Endothelial cell of umbilical vein (primary cell): ENCODE results near the gene TMC1. TPM values are rescaled to one million over a fixed set of nuclear protein-coding genes. Genes with fewer than 3 reads are reported as not detected.

Source experiments
- BruUV-seq: library from RNA; stranded (reverse); fragments of 400-500 nt; replicated peaks from 2 replicates; lab custom pipeline; 2021; lab: Mats Ljungman, UMichigan
- CTCF ChIA-PET: fragments of 300-600, 350-600 bp; sonication (Branson Sonifier 250); formaldehyde crosslinking; loops from one replicate; lab custom pipeline; 2021; ENCODE audit warnings: antibody characterized with exemption, inconsistent platforms; lab: Charles Lee
- POLR2A ChIA-PET: fragments of 300-600, 350-600 bp; sonication (Branson Sonifier 250); formaldehyde crosslinking; loops from one replicate; lab custom pipeline; 2021; ENCODE audit warnings: antibody characterized with exemption, inconsistent platforms; lab: Charles Lee
- DNase-seq: peaks from one replicate; pipeline ENCODE4 v3.0.0-alpha.2; 2011; ENCODE audit warnings: low read depth, low spot score
- FAIRE-seq: peaks from 2 replicates; lab custom pipeline; 2011; peaks lifted over from hg19 to GRCh38; lab: Jason Lieb, UNC
- H2AFZ ChIP-seq: 2 replicates; pipeline ENCODE4 v1.6.0; 2012; ENCODE audit warnings: low read depth, low read length, control low read depth, inconsistent platforms
- H3K27ac ChIP-seq: 2 replicates; pipeline ENCODE4 v1.5.1; 2011; ENCODE audit warnings: low read depth, mild to moderate bottlenecking, control low read depth, low read length, moderate library complexity; ENCODE audit not compliant: insufficient read depth
- H3K27me3 ChIP-seq, 2 experiments: 2 replicates each; pipeline versions ENCODE4 v1.6.0 to v1.6.1; 2011; ENCODE audit warnings: low read length in 2 of 2, mixed read lengths in 1 of 2; ENCODE audit not compliant: control insufficient read depth in 2 of 2, insufficient read depth in 2 of 2
- H3K36me3 ChIP-seq, 2 experiments: 2 replicates in 1 of 2; 3 replicates in 1 of 2; pipeline ENCODE4 v1.5.1; 2011; ENCODE audit warnings: low read length in 2 of 2, mild to moderate bottlenecking in 1 of 2, moderate library complexity in 1 of 2; ENCODE audit not compliant: control insufficient read depth in 2 of 2, insufficient read depth in 2 of 2; ENCODE audit errors: extremely low read depth in 1 of 2
- H3K4me1 ChIP-seq: 3 replicates; pipeline ENCODE4 v1.5.1; 2011; ENCODE audit warnings: mild to moderate bottlenecking, low read length; ENCODE audit not compliant: control insufficient read depth, insufficient read depth; ENCODE audit errors: extremely low read depth
- H3K4me2 ChIP-seq: 2 replicates; pipeline ENCODE4 v1.6.1; 2011; ENCODE audit warnings: low read length, control low read depth, mixed read lengths; ENCODE audit not compliant: insufficient read depth
- H3K4me3 ChIP-seq, 3 experiments: fragments of 200-600 bp in 1 of 3; sonication (generic), shearing (Covaris generic) in 1 of 3; replicated peaks in 1 of 3; 2 replicates each; pipeline ENCODE4 v1.5.1; 2011 to 2016; ENCODE audit warnings: control low read depth in 3 of 3, low read length in 3 of 3, mild to moderate bottlenecking in 2 of 3, inconsistent platforms in 1 of 3, low read depth in 1 of 3, moderate library complexity in 1 of 3; ENCODE audit not compliant: insufficient read depth in 1 of 3
- H3K79me2 ChIP-seq: 2 replicates; pipeline ENCODE4 v1.6.0; 2012; ENCODE audit warnings: low read length, inconsistent platforms; ENCODE audit not compliant: control insufficient read depth, insufficient read depth
- H3K9ac ChIP-seq: replicated peaks from 2 replicates; pipeline ENCODE3; 2011; ENCODE audit warnings: low read length, control low read depth; ENCODE audit not compliant: insufficient read depth; ENCODE audit errors: extremely low read depth
- H3K9me1 ChIP-seq: replicated peaks from 3 replicates; pipeline ENCODE4 v1.6.0; 2011; ENCODE audit warnings: mild to moderate bottlenecking, low read length; ENCODE audit not compliant: control insufficient read depth, insufficient read depth; ENCODE audit errors: extremely low read depth
- H3K9me3 ChIP-seq: replicated peaks from 2 replicates; pipeline ENCODE4 v1.5.1; 2012; ENCODE audit warnings: low read length, inconsistent platforms; ENCODE audit not compliant: control insufficient read depth, insufficient read depth
- H4K20me1 ChIP-seq: replicated peaks from 2 replicates; pipeline ENCODE3; 2011; ENCODE audit warnings: mild to moderate bottlenecking, low read length; ENCODE audit not compliant: control insufficient read depth, insufficient read depth; ENCODE audit errors: extremely low read depth
- CTCF ChIP-seq, 2 donors: IDR thresholded peaks; 1 replicate in 1 of 2; 2 replicates in 1 of 2; pipeline ENCODE4 v1.5.1; 2011; ENCODE audit warnings: low read length in 2 of 2, mild to moderate bottlenecking in 2 of 2, moderate library complexity in 2 of 2, control low read depth in 1 of 2, inconsistent platforms in 1 of 2, low read depth in 1 of 2; ENCODE audit not compliant: insufficient read depth in 1 of 2; ENCODE audit errors: extremely low read depth in 1 of 2
- EZH2 ChIP-seq: IDR thresholded peaks from 2 replicates; pipeline ENCODE4 v1.6.1; 2012; ENCODE audit warnings: borderline replicate concordance, low read depth, mild to moderate bottlenecking, moderate library complexity, low read length, inconsistent platforms; ENCODE audit not compliant: severe bottlenecking
- FOS ChIP-seq: IDR thresholded peaks from 2 replicates; pipeline ENCODE4 v1.6.1; 2011; ENCODE audit warnings: mild to moderate bottlenecking, low read length, moderate library complexity, borderline replicate concordance; ENCODE audit not compliant: insufficient read depth
- GATA2 ChIP-seq: IDR thresholded peaks from 2 replicates; pipeline ENCODE4 v1.7.0; 2011; ENCODE audit warnings: low read depth, mild to moderate bottlenecking, moderate library complexity, mixed read lengths, low read length; ENCODE audit not compliant: insufficient read length, insufficient read depth
- JUN ChIP-seq: IDR thresholded peaks from 2 replicates; pipeline ENCODE4 v1.6.1; 2011; ENCODE audit warnings: borderline replicate concordance, low read depth; ENCODE audit not compliant: insufficient read length, insufficient read depth
- MAX ChIP-seq: IDR thresholded peaks from 2 replicates; pipeline ENCODE4 v1.6.1; 2011; ENCODE audit not compliant: insufficient read depth, insufficient read length
- MYC ChIP-seq: IDR thresholded peaks from one replicate; pipeline ENCODE4 v1.6.1; 2011; ENCODE audit warnings: mild to moderate bottlenecking, low read depth, low read length
- POLR2A ChIP-seq: IDR thresholded peaks from 2 replicates; pipeline ENCODE4 v1.6.1; 2012; ENCODE audit warnings: low read depth, mild to moderate bottlenecking, control low read depth, low read length
- POLR2AphosphoS5 ChIP-seq: IDR thresholded peaks from 2 replicates; pipeline ENCODE4 v1.6.1; 2012; ENCODE audit warnings: low read depth, mild to moderate bottlenecking, control low read depth, low read length, moderate library complexity; ENCODE audit not compliant: insufficient read depth
- dilution Hi-C: fragments of 300-500 bp; cut with MboI; formaldehyde crosslinking; loops from one replicate; pipeline ENCODE4 v1.15.0; 2019; ENCODE audit warnings: low sequenced_read_pairs; ENCODE audit not compliant: extremely low pct_ligation_motif_present
- intact Hi-C: fragments of 100-400 bp; cut with micrococcal nuclease; formaldehyde crosslinking; loops from one replicate; pipeline ENCODE4 v1.10.0; 2022
- polyA plus RNA-seq, 4 experiments: library from polyadenylated mRNA; depleted of rRNA in 3 of 4; stranded (reverse) in 3 of 4; unstranded in 1 of 4; fragments of >200 nt; gene quantifications; 2 replicates each; pipeline versions ENCODE4 v1.2.1 to v1.2.3, GENCODE V29; 2011 to 2012; ENCODE audit warnings: missing spikeins in 1 of 4
- total RNA-seq: library from RNA; stranded (reverse); gene quantifications from 2 replicates; pipeline ENCODE4 v1.2.3, GENCODE V29; 2021

Gene TMC1
- total and polyA plus RNA-seq, 2 donors (not counting 3 experiments of a cell fraction or from before 2014, with no cell fraction given): 1.5 TPM; not detected in 1

GRCh38 chr9:72681283-72681630 lies 159.8 kb downstream of the TMC1 start:
- no peak overlapping the region for H2AFZ ChIP-seq

More at GRCh38 chr9:72681283-72681630, 159.8 kb downstream of the TMC1 start:
- DNase-seq (no peak), FAIRE-seq (no peak)
- no peak overlapping the region for H3K4me3 ChIP-seq
- H3K4me2 ChIP-seq: no peak overlapping the region
- ChIA-PET POLR2A (no interaction called here), CTCF (interaction anchor here (1.1 kb wide), 1 partner anchor 400 kb away, joined by 3 read pairs; no protein-coding TSS in a partner anchor)
- no peak overlapping the region for H3K27ac ChIP-seq
- no peaks in the 10 kb centered on the region for H3K4me1 ChIP-seq
- no peaks in the 10 kb centered on the region for H3K36me3 ChIP-seq
- dilution Hi-C loops: no loop called here
- no peaks in the 10 kb centered on the region for H3K79me2 ChIP-seq
- no peaks in the 10 kb centered on the region for H4K20me1 ChIP-seq
- no peaks in the 10 kb centered on the region for H3K9me1 ChIP-seq
- no peak overlapping the region for H3K9ac ChIP-seq
- H3K9me3 ChIP-seq: no peaks in the 10 kb centered on the region
- BruUV-seq: no TSS peak
- peaks cover 2% of the 10 kb centered on the region in 2 experiments for H3K27me3 ChIP-seq
- intact Hi-C loops: no loop called here
- no peak for TF ChIP-seq CTCF (IDR thresholded peaks at IDR 0.05; ENCODE audit: extremely low read depth in 1 of 2, insufficient read depth in 1 of 2, low read depth in 1 of 2, low read length in 2 of 2)
- TF ChIP-seq MYC: no peak
- TF ChIP-seq FOS: no peak
- TF ChIP-seq POLR2AphosphoS5: no peak
- no peak for TF ChIP-seq GATA2
- no peak for TF ChIP-seq JUN
- TF ChIP-seq MAX: no peak
- TF ChIP-seq EZH2: no peak
- no peak for TF ChIP-seq POLR2A
